HEK293 (cell line): ENCODE data around the gene G3BP1.

Source experiments
- CTCF ChIA-PET: fragments of 350-600 bp; formaldehyde crosslinking; extraction: SDS; loops from one replicate; lab custom pipeline; 2021; ENCODE audit warnings: antibody characterized with exemption; lab: Yijun Ruan, JAX
- POLR2A ChIA-PET: fragments of 300-600 bp; formaldehyde crosslinking; extraction: SDS; loops from one replicate; lab custom pipeline; 2020; ENCODE audit warnings: antibody characterized with exemption, inconsistent platforms; lab: Yijun Ruan, JAX
- H3K27ac ChIP-seq: fragments of 200-500 bp; sonication (Bioruptor generic); 2 replicates; pipeline ENCODE4 v1.5.1; 2014; ENCODE audit warnings: low read depth, low read length, control low read depth, inconsistent platforms; ENCODE audit errors: extremely low read depth
- H3K36me3 ChIP-seq, 2 experiments: fragments of 200-500 bp in 1 of 2; sonication (Bioruptor generic) in 1 of 2; 1 replicate in 1 of 2; 2 replicates in 1 of 2; pipeline ENCODE4 v1.5.1; 2014 to 2017; ENCODE audit warnings: inconsistent platforms in 2 of 2, low read length in 2 of 2; ENCODE audit not compliant: control insufficient read depth in 2 of 2, insufficient read depth in 1 of 2
- H3K4me1 ChIP-seq: fragments of 200-500 bp; sonication (Bioruptor generic); 2 replicates; pipeline ENCODE4 v1.5.1; 2014; ENCODE audit warnings: mild to moderate bottlenecking, low read length, inconsistent platforms; ENCODE audit not compliant: control insufficient read depth, insufficient read depth
- H3K4me3 ChIP-seq: 2 replicates; pipeline ENCODE4 v1.5.1; 2011; ENCODE audit warnings: low read depth, mild to moderate bottlenecking, control low read depth, low read length, moderate library complexity
- H3K9me3 ChIP-seq: fragments of 200-500 bp; sonication (Bioruptor generic); 2 replicates; pipeline ENCODE4 v1.5.1; 2014; ENCODE audit warnings: low read depth, low read length, inconsistent platforms; ENCODE audit not compliant: control insufficient read depth, insufficient read depth
- BCL11B ChIP-seq: fragments of 450-650 bp; formaldehyde crosslinking; IDR thresholded peaks from 2 replicates; pipeline ENCODE4 v1.5.1; 2016; ENCODE audit warnings: low read depth, missing biosample characterization, missing genetic modification characterization
- CTCF ChIP-seq: fragments of 450-650 bp; formaldehyde crosslinking; IDR thresholded peaks from 2 replicates; pipeline ENCODE4 v1.5.1; 2016; ENCODE audit warnings: missing biosample characterization, missing genetic modification characterization
- KLF7 ChIP-seq: fragments of 450-650 bp; formaldehyde crosslinking; IDR thresholded peaks from 2 replicates; pipeline ENCODE4 v1.5.1; 2016; ENCODE audit warnings: missing biosample characterization, missing genetic modification characterization, borderline replicate concordance
- PRDM10 ChIP-seq: fragments of 450-650 bp; formaldehyde crosslinking; IDR thresholded peaks from 2 replicates; pipeline ENCODE4 v1.5.1; 2016; ENCODE audit warnings: missing biosample characterization, missing genetic modification characterization
- PRDM6 ChIP-seq: fragments of 450-650 bp; formaldehyde crosslinking; IDR thresholded peaks from 2 replicates; pipeline ENCODE4 v1.5.1; 2017; ENCODE audit warnings: missing biosample characterization, missing genetic modification characterization
- ZBTB21 ChIP-seq: fragments of 450-650 bp; formaldehyde crosslinking; IDR thresholded peaks from 2 replicates; pipeline ENCODE4 v1.5.1; 2017; ENCODE audit warnings: missing biosample characterization, missing genetic modification characterization
- ZNF138 ChIP-seq: fragments of 450-650 bp; formaldehyde crosslinking; IDR thresholded peaks from 2 replicates; pipeline ENCODE4 v1.5.1; 2016; ENCODE audit warnings: missing biosample characterization, missing genetic modification characterization, borderline replicate concordance
- ZNF155 ChIP-seq: fragments of 450-650 bp; formaldehyde crosslinking; IDR thresholded peaks from 2 replicates; pipeline ENCODE4 v1.5.1; 2016; ENCODE audit warnings: missing biosample characterization, missing genetic modification characterization
- ZNF274 ChIP-seq, 2 experiments: fragments of 200-500 bp in 1 of 2; fragments of 450-650 bp in 1 of 2; sonication (Bioruptor generic) in 1 of 2; formaldehyde crosslinking in 1 of 2; IDR thresholded peaks; 2 replicates each; pipeline versions ENCODE4 v1.5.1 to v1.6.1; 2014 to 2016; ENCODE audit warnings: borderline replicate concordance in 1 of 2, inconsistent platforms in 1 of 2, low read length in 1 of 2, missing biosample characterization in 1 of 2, missing genetic modification characterization in 1 of 2
- ZNF398 ChIP-seq: fragments of 450-650 bp; formaldehyde crosslinking; IDR thresholded peaks from 2 replicates; pipeline ENCODE4 v1.5.1; 2017; ENCODE audit warnings: missing biosample characterization, missing genetic modification characterization
- ZNF48 ChIP-seq: fragments of 450-650 bp; formaldehyde crosslinking; IDR thresholded peaks from 2 replicates; pipeline ENCODE4 v1.5.1; 2016; ENCODE audit warnings: missing biosample characterization, missing genetic modification characterization
- ZNF555 ChIP-seq: fragments of 450-650 bp; formaldehyde crosslinking; conservative IDR thresholded peaks from 2 replicates; pipeline ENCODE4 v1.5.1; 2017; ENCODE audit warnings: missing biosample characterization, mild to moderate bottlenecking, missing genetic modification characterization, inconsistent platforms
- ZNF623 ChIP-seq: fragments of 450-650 bp; formaldehyde crosslinking; IDR thresholded peaks from 2 replicates; pipeline ENCODE4 v1.5.1; 2016; ENCODE audit warnings: missing biosample characterization, missing genetic modification characterization
- ZNF792 ChIP-seq: fragments of 450-650 bp; formaldehyde crosslinking; IDR thresholded peaks from 2 replicates; pipeline ENCODE4 v1.5.1; 2016; ENCODE audit warnings: missing biosample characterization, missing genetic modification characterization
- ZNF837 ChIP-seq: fragments of 450-650 bp; formaldehyde crosslinking; IDR thresholded peaks from 2 replicates; pipeline ENCODE4 v1.5.1; 2016; ENCODE audit warnings: missing biosample characterization, missing genetic modification characterization
- TF ChIP-seq, protein P1 (sequence below): fragments of 450-650 bp; formaldehyde crosslinking; IDR thresholded peaks from 2 replicates; pipeline ENCODE4 v1.5.1; 2016; ENCODE audit warnings: missing biosample characterization, missing genetic modification characterization

The G3BP1 gene

DNA sequence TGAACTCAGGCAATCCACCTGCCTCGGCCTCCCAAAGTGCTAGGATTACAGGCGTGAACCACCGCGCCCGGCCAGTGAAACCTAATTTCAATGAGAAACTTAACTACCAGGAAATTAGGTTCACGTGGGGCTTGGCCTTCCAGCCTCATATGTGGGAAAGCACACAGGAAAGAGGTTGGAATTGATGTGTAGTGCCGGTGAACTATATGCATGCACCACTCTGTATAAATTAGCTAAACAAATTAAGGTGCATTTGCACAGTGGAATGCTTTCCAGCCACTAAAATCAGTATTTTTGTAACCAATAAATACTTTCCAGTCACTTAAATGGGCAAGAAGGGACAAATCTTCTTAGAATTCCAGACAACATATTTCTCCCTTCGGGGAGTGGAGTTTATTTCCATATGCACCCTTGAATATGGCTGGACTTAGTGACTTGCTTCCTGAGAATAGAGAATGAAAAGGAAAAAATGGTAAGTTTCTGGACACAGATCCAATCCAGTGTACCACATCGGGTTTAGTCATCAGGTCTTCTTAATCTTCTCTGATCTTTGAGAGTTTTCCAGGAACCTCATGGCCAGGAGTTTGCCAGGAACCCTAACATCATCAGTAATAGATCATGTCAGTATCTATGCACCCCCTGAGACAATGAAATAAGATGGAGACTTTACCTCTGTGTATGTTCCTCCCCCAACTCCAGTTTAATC, 38.2 kb upstream of the G3BP1 start (continued):
- no peak for TF ChIP-seq BCL11B (tag by site-specific recombination)
- TF ChIP-seq ZBTB21 (tag by site-specific recombination), result no peak
- no peak for TF ChIP-seq ZNF398 (tag by site-specific recombination)
- no peak for TF ChIP-seq ZNF792 (tag by site-specific recombination)
- no peak for TF ChIP-seq ZNF274 (IDR thresholded peaks at IDR 0.05; ENCODE audit: low read length)
- no peak for TF ChIP-seq ZNF274 (tag by site-specific recombination; IDR thresholded peaks at IDR 0.05; ENCODE audit: borderline replicate concordance)
- no peak for TF ChIP-seq CTCF (tag by site-specific recombination)
- no peak for TF ChIP-seq ZNF48 (tag by site-specific recombination)
- no peak for TF ChIP-seq ZNF555
- TF ChIP-seq ZNF623, result no peak
- no peak for TF ChIP-seq ZNF155
- no peak for TF ChIP-seq ZNF837
- TF ChIP-seq PRDM10 (tag by site-specific recombination), result no peak

- Histone ChIP-seq H3K36me3 (no peaks in the 10 kb centered on the region), H3K27ac (no peak overlapping the region), H3K4me1 (no peaks in the 10 kb centered on the region), H3K9me3 (no peaks in the 10 kb centered on the region), H3K4me3 (no peak overlapping the region)
- ChIA-PET POLR2A (no interaction called here), CTCF (interaction anchor here (1.0 kb wide), 1 partner anchor 8 kb away, joined by 3 read pairs; no protein-coding TSS in a partner anchor)
- TF ChIP-seq ZNF48 (tag by site-specific recombination), result no peak
- TF ChIP-seq, protein P1, sequence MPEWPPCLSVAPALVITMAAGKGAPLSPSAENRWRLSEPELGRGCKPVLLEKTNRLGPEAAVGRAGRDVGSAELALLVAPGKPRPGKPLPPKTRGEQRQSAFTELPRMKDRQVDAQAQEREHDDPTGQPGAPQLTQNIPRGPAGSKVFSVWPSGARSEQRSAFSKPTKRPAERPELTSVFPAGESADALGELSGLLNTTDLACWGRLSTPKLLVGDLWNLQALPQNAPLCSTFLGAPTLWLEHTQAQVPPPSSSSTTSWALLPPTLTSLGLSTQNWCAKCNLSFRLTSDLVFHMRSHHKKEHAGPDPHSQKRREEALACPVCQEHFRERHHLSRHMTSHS (tag by site-specific recombination), result no peak
- TF ChIP-seq ZNF138 (tag by site-specific recombination), result no peak
- no peak for TF ChIP-seq PRDM6 (tag by site-specific recombination)
- TF ChIP-seq KLF7 (tag by site-specific recombination), result no peak
Measured at GRCh38 chr5:151734064-151734408, 37.7 kb upstream of the G3BP1 start.
